ENCODE measurements around the gene PLCG2.

PLCG2 gene

DNA sequence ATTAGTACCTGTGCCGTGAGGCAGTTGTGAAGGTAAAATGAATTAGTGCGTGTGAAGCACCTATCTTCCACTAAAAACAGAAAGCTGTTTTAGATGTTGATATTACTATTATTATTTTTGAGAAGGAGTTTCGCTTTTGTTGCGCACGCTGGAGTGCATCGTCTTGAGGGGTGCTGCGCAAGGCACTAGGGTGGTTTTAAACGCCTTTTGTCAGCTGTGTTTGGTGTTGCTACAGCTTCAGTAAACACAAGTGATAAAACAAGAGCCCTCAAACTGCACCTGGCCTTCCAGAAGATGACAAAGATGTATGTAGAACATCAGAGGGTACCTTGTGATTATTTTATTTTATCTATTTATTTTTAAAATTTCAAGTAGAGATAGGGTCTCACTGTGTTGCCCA is 38.2 kb downstream of the PLCG2 start:
- DNase-seq = no peak

GRCh38 chr16:81817789-81818567 is 38.9 kb downstream of the PLCG2 start:
- no peak for DNase-seq

DNA sequence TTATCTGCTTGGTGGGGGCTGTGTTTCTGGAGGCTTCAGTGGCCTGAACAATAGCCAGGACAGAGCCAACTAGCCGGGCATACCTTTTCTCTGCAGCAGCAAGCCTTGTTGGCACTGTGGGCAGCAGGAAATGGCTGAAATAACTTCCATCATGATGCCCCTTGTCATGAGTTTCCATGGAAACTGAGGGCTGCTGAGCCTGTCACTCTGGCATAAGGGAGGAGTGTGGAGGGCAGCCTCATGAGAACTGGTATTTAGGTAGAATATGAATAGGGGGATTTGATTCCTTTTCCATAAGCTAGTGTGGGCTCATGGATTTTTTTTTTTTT is 39.4 kb downstream of the PLCG2 start:
- DNase-seq = no peak

DNA sequence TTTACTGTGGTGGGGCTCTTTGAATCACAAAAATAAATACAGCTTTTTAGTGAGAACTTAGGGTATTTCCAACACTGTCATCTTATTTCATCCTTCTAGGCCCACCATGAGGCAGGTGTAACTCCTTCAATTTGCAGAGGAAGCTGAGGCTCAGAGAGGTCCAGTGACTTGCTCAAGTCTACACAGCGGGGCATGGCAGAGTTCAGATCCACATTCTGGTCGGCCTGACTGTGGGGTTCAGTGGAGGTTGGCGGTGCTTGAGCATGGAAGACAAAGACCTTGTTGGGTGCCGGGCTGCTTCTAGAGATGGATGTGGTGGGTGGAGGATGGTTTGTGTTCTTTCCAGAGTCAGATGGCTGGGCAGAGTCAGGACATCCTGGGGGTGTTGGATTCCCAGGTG is 39.8 kb downstream of the PLCG2 start:
- no peak for DNase-seq

DNA sequence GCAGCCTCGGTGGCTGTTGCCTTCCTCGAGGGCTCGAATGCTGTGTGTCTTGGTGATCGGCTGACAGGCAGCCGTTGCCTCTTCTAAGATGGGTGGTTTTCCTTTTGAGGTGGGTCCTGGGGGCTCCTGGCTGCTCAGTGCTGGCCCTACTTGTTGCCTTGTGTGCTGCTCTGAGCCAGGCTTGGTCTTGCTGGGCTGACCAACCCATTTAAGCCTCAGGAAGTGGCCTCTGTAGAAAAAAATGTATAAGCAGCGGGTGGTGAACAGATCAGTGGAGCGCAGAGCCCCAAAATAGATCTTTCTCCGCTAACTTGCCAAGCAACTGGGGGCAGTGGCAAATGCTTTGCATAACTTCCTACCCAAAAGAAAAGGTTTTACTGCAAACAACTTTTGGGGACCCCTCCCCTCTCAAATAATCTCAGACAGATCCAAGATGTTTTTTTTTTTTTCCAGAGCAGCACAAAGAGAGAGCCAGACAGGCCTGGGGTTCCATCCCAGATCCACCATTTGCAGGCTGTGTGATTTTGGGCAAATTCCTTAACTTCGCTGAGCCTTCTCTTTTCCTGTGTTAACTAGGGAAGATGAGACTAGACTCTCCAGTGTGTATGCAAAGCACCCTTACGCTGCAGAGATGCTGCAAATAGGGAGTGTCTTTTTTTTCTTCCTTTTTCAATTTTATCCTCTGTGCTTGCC is 42.5 kb downstream of the PLCG2 start:
- DNase-seq = no peak

DNA sequence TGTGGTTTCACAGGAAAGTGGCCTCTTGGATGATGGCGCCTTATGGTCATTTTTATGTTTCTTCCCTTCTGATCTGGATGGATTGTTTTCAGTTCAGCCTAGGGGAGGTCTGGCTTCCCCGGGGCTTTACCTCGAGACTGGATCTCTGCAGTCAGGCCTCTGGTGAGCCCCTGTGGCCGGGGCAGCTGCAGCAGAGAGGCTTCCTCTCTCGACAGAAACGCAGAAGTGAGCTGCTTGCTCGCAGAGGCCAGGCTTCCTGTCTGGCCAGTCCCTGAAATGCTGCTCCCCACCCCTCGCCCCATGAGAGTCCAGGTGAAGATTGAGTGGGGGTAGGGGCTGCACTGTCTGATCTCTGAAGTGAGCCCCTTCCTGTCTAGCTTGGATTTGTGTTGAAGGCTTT is 44.0 kb downstream of the PLCG2 start:
- DNase-seq = peak; percentile 66

GRCh38 chr16:81823734-81824133 is 44.6 kb downstream of the PLCG2 start:
- no peak for DNase-seq

GRCh38 chr16:81826523-81826922 is 47.4 kb downstream of the PLCG2 start:
- no peak for DNase-seq

DNA sequence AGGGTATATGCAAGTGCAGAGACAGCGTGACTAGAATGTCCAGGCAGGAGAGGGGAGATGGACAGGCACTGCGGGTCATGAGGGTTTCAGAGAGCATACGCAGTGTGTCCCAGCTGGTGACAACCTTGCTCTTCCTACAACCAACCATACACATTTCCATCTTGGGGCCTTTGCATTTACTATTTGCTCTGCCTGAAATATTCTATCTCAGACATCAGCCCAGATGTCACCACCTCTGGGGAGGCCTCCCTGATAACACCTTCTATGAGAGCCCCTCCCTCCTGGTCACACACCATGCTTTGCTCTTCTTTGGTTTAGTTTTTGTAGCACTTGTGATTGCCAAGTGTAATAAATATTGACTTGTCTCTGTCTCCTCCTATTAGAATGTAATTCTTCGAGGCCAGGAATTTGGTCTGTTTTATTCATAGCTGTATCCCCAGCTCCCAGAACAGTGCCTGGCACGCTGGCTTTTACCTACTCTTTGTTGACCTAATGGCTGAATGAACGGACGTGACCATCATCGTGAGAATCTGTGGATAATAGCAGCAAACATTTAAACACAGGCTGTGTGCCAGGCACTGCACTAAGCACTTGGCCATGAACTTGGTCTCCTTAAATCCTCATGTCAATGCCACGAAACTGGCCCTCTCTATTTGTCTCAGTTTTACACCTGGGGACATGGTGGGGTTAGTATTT is 51.9 kb downstream of the PLCG2 start:
- no peak for DNase-seq

DNA sequence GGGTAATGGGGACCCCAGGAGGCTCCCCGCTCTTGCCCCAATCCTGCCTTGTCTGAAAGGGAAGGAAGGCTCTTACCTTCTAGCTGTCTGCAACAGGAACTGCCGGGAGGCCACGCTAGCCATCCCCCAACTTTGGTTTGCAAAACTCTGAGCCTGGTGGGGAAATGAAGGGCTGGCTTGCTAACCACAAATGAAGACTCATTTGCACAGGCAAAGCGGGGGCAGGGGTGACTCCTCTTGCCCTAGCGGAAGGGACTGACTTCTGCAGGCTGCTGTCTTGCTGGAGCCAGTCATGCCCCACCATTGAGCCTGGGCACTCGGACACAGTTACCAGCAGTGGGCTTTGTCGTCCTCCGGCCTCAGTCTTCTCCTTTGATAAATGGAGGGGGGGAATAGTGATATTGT is 52.6 kb downstream of the PLCG2 start:
- DNase-seq = peak; percentile 75

DNA sequence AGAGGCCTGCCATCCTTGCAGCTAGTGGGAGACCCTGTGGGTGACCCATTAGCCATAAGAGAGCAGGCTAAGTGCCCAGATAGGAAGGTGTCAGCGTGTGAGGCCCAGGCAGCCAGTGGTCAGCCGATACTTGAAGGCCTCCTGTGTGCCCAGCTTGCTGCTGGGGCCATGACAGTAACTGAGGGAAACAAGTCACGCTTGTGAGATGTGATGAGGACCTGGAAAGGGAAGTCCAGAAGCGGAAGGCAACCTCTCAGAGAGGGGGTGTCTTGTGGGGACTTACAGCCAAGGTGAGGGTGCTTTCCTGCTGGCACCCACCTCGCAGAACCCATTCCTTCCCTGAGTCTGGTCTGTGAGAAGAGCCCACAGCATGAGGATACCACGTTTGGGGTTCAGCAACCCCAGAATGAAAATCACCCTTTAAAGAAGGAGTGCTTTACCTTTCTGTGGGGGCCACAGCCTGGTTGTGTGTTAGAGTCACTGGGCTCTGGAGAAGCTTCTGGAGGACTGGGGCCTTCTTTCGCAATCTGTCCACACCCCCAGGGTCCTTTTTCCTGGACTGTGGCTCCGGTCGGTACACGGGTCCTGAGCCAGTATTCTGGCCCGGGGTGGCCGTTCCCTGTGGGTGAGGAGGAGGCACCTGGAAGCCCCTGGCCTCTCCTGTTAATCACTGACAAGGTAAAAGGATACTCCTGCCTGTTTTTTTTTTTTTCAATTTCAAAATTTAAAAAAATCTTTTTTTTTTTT is 53.9 kb downstream of the PLCG2 start:
- DNase-seq = no peak

GRCh38 chr16:81833751-81834150 is 54.7 kb downstream of the PLCG2 start:
- DNase-seq = no peak

DNA sequence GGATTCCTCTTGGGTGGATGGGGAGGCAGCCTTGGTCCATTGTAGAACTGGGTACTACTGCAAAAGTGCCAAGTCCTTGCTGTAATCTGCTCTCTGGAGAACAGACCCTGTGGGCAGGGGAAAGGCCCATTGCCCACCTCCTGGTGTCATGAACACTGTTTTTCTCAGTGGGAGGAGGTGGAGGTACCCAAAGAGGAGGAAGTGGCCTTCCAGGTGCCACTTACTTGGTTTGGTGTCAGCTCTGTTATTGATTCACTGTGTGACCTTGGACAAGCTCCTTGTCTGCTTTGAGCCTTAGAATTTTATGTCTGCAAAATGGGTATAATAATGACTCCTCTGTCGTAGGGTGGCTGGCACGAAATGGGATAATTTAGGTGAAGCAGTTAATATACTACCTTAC is 55.8 kb downstream of the PLCG2 start:
- no peak for DNase-seq

GRCh38 chr16:81836279-81837054 is 57.4 kb downstream of the PLCG2 start:
- DNase-seq = no peak

DNA sequence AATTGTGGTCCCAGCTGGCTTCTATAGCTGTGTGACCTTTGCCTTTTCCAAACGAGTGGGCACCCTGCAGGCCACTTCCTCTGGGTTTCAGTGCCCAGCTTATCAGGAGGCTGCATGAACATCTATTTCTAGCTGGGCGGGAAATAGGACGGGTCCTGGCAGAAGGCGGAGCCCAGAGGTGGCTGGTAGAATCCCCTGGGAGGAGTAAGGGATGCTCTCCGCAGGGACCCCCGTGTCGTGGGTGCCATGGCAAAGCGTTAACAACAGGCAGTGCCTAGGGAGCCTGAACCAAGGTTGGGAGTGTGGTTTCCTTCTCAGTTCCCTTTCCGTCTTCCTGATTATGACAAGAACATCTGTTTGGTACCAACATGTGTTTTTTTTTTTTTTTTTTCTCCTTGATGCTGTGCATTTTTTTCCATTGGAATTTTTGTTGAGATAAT is 58.2 kb downstream of the PLCG2 start:
- peak; percentile 7 for DNase-seq

DNA sequence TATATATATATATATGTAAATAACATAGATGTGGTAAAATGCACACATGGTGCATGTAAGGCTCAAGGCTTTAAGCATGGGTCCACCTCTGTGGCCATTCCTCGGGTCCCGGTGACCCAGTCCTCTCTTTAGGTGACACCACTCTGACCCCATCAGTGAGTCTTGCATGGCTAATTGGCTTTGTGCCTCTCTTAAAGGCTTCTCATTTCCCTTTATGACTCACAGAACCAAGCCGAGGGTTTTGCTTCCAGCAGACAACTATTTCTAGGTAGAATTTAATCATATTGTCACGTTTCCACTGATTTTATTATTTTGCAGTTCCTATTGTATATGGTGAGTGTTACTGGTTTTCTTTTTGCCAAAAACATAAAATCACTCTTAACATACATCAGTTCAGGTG is 59.7 kb downstream of the PLCG2 start:
- no peak for DNase-seq

GRCh38 chr16:81841722-81842121 is 62.6 kb downstream of the PLCG2 start:
- DNase-seq = no peak

GRCh38 chr16:81842564-81843242 is 63.6 kb downstream of the PLCG2 start:
- no peak for DNase-seq

GRCh38 chr16:81843243-81843582 is 64.1 kb downstream of the PLCG2 start:
- no peak for DNase-seq

GRCh38 chr16:81843683-81844082 is 64.6 kb downstream of the PLCG2 start:
- DNase-seq = no peak

- no peak for DNase-seq
Observed at GRCh38 chr16:81846105-81846504, 67.0 kb downstream of the PLCG2 start.

DNA sequence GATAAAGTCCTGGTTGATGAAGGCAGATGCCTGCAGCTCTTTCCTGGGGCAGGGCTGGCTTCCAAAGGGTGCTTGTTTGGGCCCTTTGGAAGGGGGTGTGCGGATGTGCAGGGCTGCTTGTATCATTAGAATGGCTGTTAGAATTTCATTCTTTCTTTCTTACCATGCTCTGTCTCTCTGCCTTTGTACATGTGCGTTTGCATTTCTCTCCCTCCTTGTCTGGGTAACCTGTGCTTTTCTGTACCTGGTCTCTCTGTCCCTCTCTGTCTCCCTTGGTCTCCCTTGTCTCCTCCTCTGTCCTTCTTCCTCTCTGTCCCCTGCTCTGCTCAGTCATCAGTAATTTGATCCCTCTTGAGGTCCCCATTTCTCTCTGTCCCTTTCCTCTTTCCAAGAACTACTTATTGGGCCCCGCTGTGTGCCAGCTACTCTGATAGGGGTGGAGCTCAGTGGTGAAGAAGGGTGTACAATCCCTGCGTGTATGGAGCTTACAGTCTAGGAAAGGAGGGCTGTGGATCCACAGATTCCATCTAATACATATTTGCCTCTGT is 69.3 kb downstream of the PLCG2 start:
- no peak for DNase-seq

All from GDM1 (cell line).